ENCODE results near the gene FBLN2.

The FBLN2 gene

GRCh38 chr3:13613343-13614190 lies 64.6 kb downstream of the FBLN2 start:
- no peak for TF ChIP-seq YY1 (IDR thresholded peaks at IDR 0.05; ENCODE audit: low read depth)
- no peak for TF ChIP-seq EP300 (IDR thresholded peaks at IDR 0.05; ENCODE audit: borderline replicate concordance)
- TF ChIP-seq CEBPB (IDR thresholded peaks at IDR 0.05): no peak
- TF ChIP-seq EGR1 (IDR thresholded peaks at IDR 0.05): no peak
- TF ChIP-seq TAF1 (IDR thresholded peaks at IDR 0.05; ENCODE audit: low read depth): no peak
- TF ChIP-seq NFIC (IDR thresholded peaks at IDR 0.05): no peak
- TF ChIP-seq FOXM1 (IDR thresholded peaks at IDR 0.05; ENCODE audit: borderline replicate concordance, low read depth): no peak
- no peak for TF ChIP-seq ZBTB7A (IDR thresholded peaks at IDR 0.05; ENCODE audit: low read depth)
- TF ChIP-seq TEAD4 (IDR thresholded peaks at IDR 0.05): no peak
- TF ChIP-seq MAX (IDR thresholded peaks at IDR 0.05): no peak
- TF ChIP-seq CREB1 (IDR thresholded peaks at IDR 0.05; ENCODE audit: low read depth): no peak
- no peak for TF ChIP-seq RAD21 (IDR thresholded peaks at IDR 0.05; ENCODE audit: low read depth)

- TF ChIP-seq TEAD4 (IDR thresholded peaks at IDR 0.05): no peak
Measured at GRCh38 chr3:13614607-13615006, 65.7 kb downstream of the FBLN2 start.

GRCh38 chr3:13615019-13615528 lies 66.1 kb downstream of the FBLN2 start:
- TF ChIP-seq EGR1 (IDR thresholded peaks at IDR 0.05) (no peak), RAD21 (IDR thresholded peaks at IDR 0.05; ENCODE audit: low read depth) (no peak), TEAD4 (IDR thresholded peaks at IDR 0.05) (no peak), CEBPB (IDR thresholded peaks at IDR 0.05) (no peak), NFIC (IDR thresholded peaks at IDR 0.05) (no peak)

- TF ChIP-seq REST (IDR thresholded peaks at IDR 0.05; ENCODE audit: low read depth) (no peak), FOXM1 (IDR thresholded peaks at IDR 0.05; ENCODE audit: borderline replicate concordance, low read depth) (no peak), CREB1 (IDR thresholded peaks at IDR 0.05; ENCODE audit: low read depth) (no peak)
Measured at GRCh38 chr3:13616359-13616758, 67.4 kb downstream of the FBLN2 start.

- no peak for TF ChIP-seq FOXM1 (IDR thresholded peaks at IDR 0.05; ENCODE audit: borderline replicate concordance, low read depth)
- no peak for TF ChIP-seq CREB1 (IDR thresholded peaks at IDR 0.05; ENCODE audit: low read depth)
- TF ChIP-seq RAD21 (IDR thresholded peaks at IDR 0.05; ENCODE audit: low read depth): no peak
- TF ChIP-seq EGR1 (IDR thresholded peaks at IDR 0.05): no peak
- TF ChIP-seq CEBPB (IDR thresholded peaks at IDR 0.05): no peak
- no peak for TF ChIP-seq TCF12 (IDR thresholded peaks at IDR 0.05; ENCODE audit: low read depth)
- TF ChIP-seq REST (IDR thresholded peaks at IDR 0.05; ENCODE audit: low read depth): no peak
- no peak for TF ChIP-seq EP300 (IDR thresholded peaks at IDR 0.05; ENCODE audit: borderline replicate concordance)
- TF ChIP-seq MAX (IDR thresholded peaks at IDR 0.05): no peak
- TF ChIP-seq NFIC (IDR thresholded peaks at IDR 0.05): no peak
- no peak for TF ChIP-seq TEAD4 (IDR thresholded peaks at IDR 0.05)
- no peak for TF ChIP-seq YY1 (IDR thresholded peaks at IDR 0.05; ENCODE audit: low read depth)
- TF ChIP-seq USF1 (IDR thresholded peaks at IDR 0.05): no peak
- no peak for TF ChIP-seq TAF1 (IDR thresholded peaks at IDR 0.05; ENCODE audit: low read depth)
- no peak for TF ChIP-seq ZBTB7A (IDR thresholded peaks at IDR 0.05; ENCODE audit: low read depth)
Measured at GRCh38 chr3:13617097-13617738, 68.3 kb downstream of the FBLN2 start.

GRCh38 chr3:13617981-13618380 lies 69.1 kb downstream of the FBLN2 start:
- no peak for TF ChIP-seq NFIC (IDR thresholded peaks at IDR 0.05)
- TF ChIP-seq YY1 (IDR thresholded peaks at IDR 0.05; ENCODE audit: low read depth): no peak
- no peak for TF ChIP-seq REST (IDR thresholded peaks at IDR 0.05; ENCODE audit: low read depth)
- no peak for TF ChIP-seq TEAD4 (IDR thresholded peaks at IDR 0.05)
